Trophoblast cell (in vitro differentiated cells and primary cell): ENCODE results near the gene FLRT2.

Experiments used
- DNase-seq, 2 donors: peaks; one replicate each; pipeline ENCODE4 v3.0.0-alpha.2; 2016
- H2AFZ ChIP-seq: 2 replicates; pipeline ENCODE4 v1.6.1; 2013; ENCODE audit warnings: low read length, moderate library complexity, mild to moderate bottlenecking; ENCODE audit not compliant: insufficient read depth, poor library complexity
- H2AK5ac ChIP-seq: 2 replicates; pipeline ENCODE4 v1.6.1; 2013; ENCODE audit warnings: mild to moderate bottlenecking, low read length
- H2BK120ac ChIP-seq: 2 replicates; pipeline ENCODE4 v1.6.1; 2013; ENCODE audit warnings: low read length, mild to moderate bottlenecking, moderate library complexity; ENCODE audit not compliant: insufficient read depth, poor library complexity
- H2BK12ac ChIP-seq: 2 replicates; pipeline ENCODE4 v1.6.1; 2013; ENCODE audit warnings: mild to moderate bottlenecking, low read length, moderate library complexity
- H2BK5ac ChIP-seq: 2 replicates; pipeline ENCODE4 v1.6.1; 2013; ENCODE audit warnings: low read length, low read depth, moderate library complexity, mild to moderate bottlenecking; ENCODE audit not compliant: poor library complexity
- H3K14ac ChIP-seq: 2 replicates; pipeline ENCODE4 v1.6.1; 2013; ENCODE audit warnings: mild to moderate bottlenecking, low read length
- H3K18ac ChIP-seq: 2 replicates; pipeline ENCODE4 v1.6.1; 2013; ENCODE audit warnings: mild to moderate bottlenecking, low read length
- H3K23ac ChIP-seq: 2 replicates; pipeline ENCODE4 v1.6.1; 2013; ENCODE audit warnings: low read length
- H3K27ac ChIP-seq: 2 replicates; pipeline ENCODE4 v1.5.1; 2013; ENCODE audit warnings: low read depth, mild to moderate bottlenecking, inconsistent platforms, low read length, moderate library complexity
- H3K27me3 ChIP-seq: 2 replicates; pipeline ENCODE4 v1.6.1; 2013; ENCODE audit warnings: inconsistent platforms, mild to moderate bottlenecking, low read length, moderate library complexity; ENCODE audit not compliant: insufficient read depth
- H3K36me3 ChIP-seq, 2 experiments: 1 replicate in 1 of 2; 2 replicates in 1 of 2; pipeline ENCODE4 v1.6.1; 2013; ENCODE audit warnings: low read length in 2 of 2, mild to moderate bottlenecking in 2 of 2, moderate library complexity in 1 of 2; ENCODE audit not compliant: insufficient read depth in 2 of 2, control insufficient read depth in 1 of 2
- H3K4ac ChIP-seq: 2 replicates; pipeline ENCODE4 v1.6.1; 2013; ENCODE audit warnings: low read depth, mild to moderate bottlenecking, low read length, moderate library complexity
- H3K4me1 ChIP-seq, 2 experiments: 1 replicate in 1 of 2; 2 replicates in 1 of 2; pipeline ENCODE4 v1.6.1; 2013; ENCODE audit warnings: low read length in 2 of 2, mild to moderate bottlenecking in 2 of 2, moderate library complexity in 1 of 2; ENCODE audit not compliant: insufficient read depth in 2 of 2, control insufficient read depth in 1 of 2
- H3K4me2 ChIP-seq: 2 replicates; pipeline ENCODE4 v1.6.1; 2013; ENCODE audit warnings: inconsistent platforms, mild to moderate bottlenecking, low read length, moderate library complexity
- H3K4me3 ChIP-seq: 2 replicates; pipeline ENCODE4 v1.5.1; 2013; ENCODE audit warnings: mild to moderate bottlenecking, low read depth, low read length, inconsistent platforms
- H3K79me1 ChIP-seq: one replicate; pipeline ENCODE4 v1.6.1; 2013; ENCODE audit warnings: low read length
- H3K79me2 ChIP-seq: 2 replicates; pipeline ENCODE4 v1.6.1; 2013; ENCODE audit warnings: low read length, mild to moderate bottlenecking; ENCODE audit not compliant: control insufficient read depth, insufficient read depth, poor library complexity
- H3K9ac ChIP-seq: 2 replicates; pipeline ENCODE4 v1.6.1; 2013; ENCODE audit warnings: mild to moderate bottlenecking, low read length
- H3K9me3 ChIP-seq: 2 replicates; pipeline ENCODE4 v1.6.1; 2013; ENCODE audit warnings: low read depth, mild to moderate bottlenecking, control low read depth, inconsistent platforms, low read length; ENCODE audit not compliant: insufficient read depth
- H4K12ac ChIP-seq: 2 replicates; pipeline ENCODE4 v1.6.1; 2013; ENCODE audit warnings: low read depth, mild to moderate bottlenecking, low read length, moderate library complexity
- H4K8ac ChIP-seq: 2 replicates; pipeline ENCODE4 v1.6.1; 2013; ENCODE audit warnings: low read depth, mild to moderate bottlenecking, low read length, moderate library complexity
- H4K91ac ChIP-seq: one replicate; pipeline ENCODE4 v1.6.1; 2013; ENCODE audit warnings: low read depth, mild to moderate bottlenecking, low read length, moderate library complexity
- WGBS: extraction: QIAGEN DNeasy Blood & Tissue Kit; methylation state at CpG from one replicate; pipeline ENCODE4 v1.1.7; 2013; ENCODE audit warnings: missing lambda C conversion rate; ENCODE audit not compliant: insufficient read length, insufficient coverage; ENCODE audit errors: extremely low coverage; 5-methylcytosine and 5-hydroxymethylcytosine counted together

FLRT2 gene

DNA sequence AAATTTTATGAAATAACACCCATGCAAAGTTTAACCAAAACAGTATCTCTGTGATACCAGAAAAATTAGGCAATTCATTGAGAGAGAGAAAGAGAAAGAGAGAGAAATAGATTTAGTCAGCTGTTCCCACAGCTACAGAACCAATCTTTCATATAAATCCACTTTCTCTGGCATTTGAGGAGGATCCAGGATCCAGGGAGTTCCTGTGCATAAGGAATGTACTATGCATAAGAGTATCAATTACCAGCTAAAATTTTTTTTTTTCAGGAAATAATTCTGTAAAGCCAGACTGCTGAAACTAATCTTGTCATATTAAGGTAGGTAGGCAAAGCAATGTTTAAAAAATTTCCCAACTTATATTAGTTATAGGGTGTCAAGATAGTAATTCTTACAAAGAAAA, 133.7 kb downstream of the FLRT2 start:
- Histone ChIP-seq H3K4ac (no peak overlapping the region), H4K91ac (no peak overlapping the region), H3K4me2 (no peak overlapping the region), H3K27me3 (no peaks in the 10 kb centered on the region), H3K14ac (no peak overlapping the region), H2BK120ac (no peak overlapping the region), H3K23ac (no peak overlapping the region), H3K27ac (no peak overlapping the region), H3K4me1 (no peaks in the 10 kb centered on the region), H2BK12ac (no peak overlapping the region), H3K4me3 (no peak overlapping the region), H2AFZ (no peak overlapping the region), H3K79me1 (no peaks in the 10 kb centered on the region), H3K36me3 (no peaks in the 10 kb centered on the region), H3K79me2 (no peaks in the 10 kb centered on the region), H3K9me3 (no peaks in the 10 kb centered on the region), H3K18ac (no peak overlapping the region), H4K8ac (no peak overlapping the region), H4K12ac (no peak overlapping the region), H3K9ac (no peak overlapping the region), H2BK5ac (no peak overlapping the region), H2AK5ac (no peak overlapping the region)
- DNase-seq = no peak

DNA sequence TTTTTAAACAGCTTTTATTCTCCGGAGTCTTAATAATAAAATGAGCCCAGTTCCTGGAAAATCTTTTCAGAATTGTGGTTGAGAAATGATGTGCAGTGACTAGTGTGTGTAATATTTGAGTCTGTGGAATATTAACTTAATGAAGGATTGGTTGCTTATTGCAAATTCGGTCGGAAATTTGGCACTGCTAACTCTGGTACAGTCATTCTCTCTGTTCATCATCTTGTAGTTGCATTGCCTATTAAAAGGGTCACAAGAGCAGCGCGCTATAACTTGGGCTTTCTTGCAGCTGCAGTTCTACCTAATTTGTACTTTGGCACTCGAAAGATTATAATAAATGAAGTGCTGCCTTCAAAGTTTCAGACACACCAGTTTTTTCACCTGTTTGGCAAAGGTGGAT, 146.0 kb downstream of the FLRT2 start:
- no peaks in the 10 kb centered on the region for H3K4me1 ChIP-seq
- no peak overlapping the region for H3K14ac ChIP-seq
- H4K91ac ChIP-seq = no peak overlapping the region
- no CpG with 5 or more reads among the region's 6 CpGs for WGBS
- no peaks in the 10 kb centered on the region for H3K27me3 ChIP-seq
- no peak overlapping the region for H3K18ac ChIP-seq
- H3K23ac ChIP-seq = no peak overlapping the region
- no peak overlapping the region for H3K4ac ChIP-seq
- H3K9ac ChIP-seq = no peak overlapping the region
- no peak overlapping the region for H4K8ac ChIP-seq
- no peak overlapping the region for H3K4me2 ChIP-seq
- H2AFZ ChIP-seq = no peak overlapping the region
- no peak overlapping the region for H3K4me3 ChIP-seq
- H4K12ac ChIP-seq = no peak overlapping the region
- no peaks in the 10 kb centered on the region for H3K36me3 ChIP-seq
- no peaks in the 10 kb centered on the region for H3K79me2 ChIP-seq
- H2AK5ac ChIP-seq = no peak overlapping the region
- H2BK12ac ChIP-seq = no peak overlapping the region
- H3K79me1 ChIP-seq = no peaks in the 10 kb centered on the region
- no peak for DNase-seq
- no peaks in the 10 kb centered on the region for H3K9me3 ChIP-seq
- H2BK120ac ChIP-seq = no peak overlapping the region
- no peak overlapping the region for H2BK5ac ChIP-seq
- H3K27ac ChIP-seq = no peak overlapping the region

DNA sequence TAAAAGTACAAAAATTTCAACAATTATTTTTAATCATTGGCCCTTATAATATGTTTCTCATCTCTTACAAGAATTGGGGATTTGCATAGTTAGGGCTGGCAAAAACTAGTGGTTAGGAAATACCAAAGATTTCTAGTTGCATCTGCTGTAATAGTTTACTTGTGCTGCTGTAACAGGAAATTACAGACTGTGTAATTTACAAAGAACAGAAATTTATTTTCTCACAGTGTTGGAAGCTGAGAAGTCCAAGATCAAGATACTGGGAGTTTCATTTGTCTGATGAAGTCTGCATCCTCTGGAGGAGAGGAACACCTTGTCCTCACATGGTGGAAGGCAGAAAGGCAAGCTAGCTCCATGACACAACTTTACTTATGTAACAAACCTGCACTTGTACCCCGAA, 157.0 kb downstream of the FLRT2 start:
- no peak overlapping the region for H3K27ac ChIP-seq
- H3K36me3 ChIP-seq = no peaks in the 10 kb centered on the region
- H3K9ac ChIP-seq = no peak overlapping the region
- H3K79me2 ChIP-seq = no peaks in the 10 kb centered on the region
- H3K18ac ChIP-seq = no peak overlapping the region
- no CpG with 5 or more reads among the region's 1 CpG for WGBS
- no peak overlapping the region for H3K4me3 ChIP-seq
- H2AFZ ChIP-seq = no peak overlapping the region
- no peaks in the 10 kb centered on the region for H3K79me1 ChIP-seq
- H2BK120ac ChIP-seq = no peak overlapping the region
- H3K9me3 ChIP-seq = no peaks in the 10 kb centered on the region
- no peak overlapping the region for H2AK5ac ChIP-seq
- H4K8ac ChIP-seq = no peak overlapping the region
- H3K4me1 ChIP-seq = no peaks in the 10 kb centered on the region
- no peak overlapping the region for H3K4ac ChIP-seq
- no peak overlapping the region for H2BK5ac ChIP-seq
- H3K4me2 ChIP-seq = no peak overlapping the region
- H4K91ac ChIP-seq = no peak overlapping the region
- H3K27me3 ChIP-seq = no peaks in the 10 kb centered on the region
- no peak for DNase-seq
- no peak overlapping the region for H3K23ac ChIP-seq
- no peak overlapping the region for H2BK12ac ChIP-seq
- no peak overlapping the region for H4K12ac ChIP-seq
- H3K14ac ChIP-seq = no peak overlapping the region

DNA sequence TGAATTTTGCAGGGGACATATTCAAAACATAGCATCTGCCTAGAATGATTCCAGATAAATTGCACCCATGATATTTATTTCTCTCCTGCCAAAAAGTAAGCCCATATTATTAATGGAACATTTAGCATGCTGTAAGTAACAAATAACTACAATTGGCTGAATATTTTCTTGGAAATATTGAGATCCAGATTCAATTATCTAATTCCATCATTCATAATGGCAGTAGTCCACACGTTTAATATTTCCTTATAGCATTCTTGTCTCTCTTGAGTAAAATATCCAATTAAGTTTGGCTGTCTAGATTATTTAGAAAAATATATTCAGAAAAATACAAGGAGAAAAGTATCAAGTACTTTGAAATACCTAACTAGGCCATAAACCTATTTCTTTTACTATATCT, 157.5 kb downstream of the FLRT2 start:
- H3K4ac ChIP-seq = no peak overlapping the region
- no peak overlapping the region for H3K4me3 ChIP-seq
- no peak overlapping the region for H2BK120ac ChIP-seq
- no peaks in the 10 kb centered on the region for H3K79me1 ChIP-seq
- H3K9ac ChIP-seq = no peak overlapping the region
- H3K36me3 ChIP-seq = no peaks in the 10 kb centered on the region
- no peak overlapping the region for H4K91ac ChIP-seq
- no peaks in the 10 kb centered on the region for H3K4me1 ChIP-seq
- no peak overlapping the region for H3K23ac ChIP-seq
- H3K14ac ChIP-seq = no peak overlapping the region
- H3K4me2 ChIP-seq = no peak overlapping the region
- no peak for DNase-seq
- H4K12ac ChIP-seq = no peak overlapping the region
- H3K27me3 ChIP-seq = no peaks in the 10 kb centered on the region
- H3K79me2 ChIP-seq = no peaks in the 10 kb centered on the region
- H3K27ac ChIP-seq = no peak overlapping the region
- H4K8ac ChIP-seq = no peak overlapping the region
- no peaks in the 10 kb centered on the region for H3K9me3 ChIP-seq
- no peak overlapping the region for H2AK5ac ChIP-seq
- no peak overlapping the region for H2AFZ ChIP-seq
- no CpG with 5 or more reads among the region's 1 CpG for WGBS
- no peak overlapping the region for H2BK12ac ChIP-seq
- no peak overlapping the region for H3K18ac ChIP-seq
- no peak overlapping the region for H2BK5ac ChIP-seq

DNA sequence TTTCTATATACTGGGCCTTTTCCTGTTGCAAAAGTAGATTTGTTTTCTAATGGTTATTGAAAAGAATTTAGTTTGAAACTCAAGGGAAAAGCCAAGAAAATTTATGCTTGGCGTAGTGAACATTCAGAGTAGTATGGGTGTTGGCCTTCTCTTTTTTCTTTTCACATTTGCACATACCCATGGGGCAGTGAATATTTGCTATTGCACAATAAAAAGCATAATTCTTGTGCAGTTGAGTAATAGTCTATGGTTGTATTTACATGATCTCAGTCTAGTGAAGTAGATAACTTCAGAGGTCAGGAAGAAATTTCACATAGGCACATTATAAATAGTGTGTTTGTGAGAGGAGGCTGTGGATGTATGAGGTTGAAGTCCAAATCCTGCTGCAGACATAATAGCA, 158.1 kb downstream of the FLRT2 start:
- H3K14ac ChIP-seq = no peak overlapping the region
- no peak overlapping the region for H2AFZ ChIP-seq
- H3K9ac ChIP-seq = no peak overlapping the region
- no peak overlapping the region for H3K27ac ChIP-seq
- no peak overlapping the region for H3K4me3 ChIP-seq
- no CpG with 5 or more reads among the region's 1 CpG for WGBS
- H2BK120ac ChIP-seq = no peak overlapping the region
- H3K4me2 ChIP-seq = no peak overlapping the region
- H3K18ac ChIP-seq = no peak overlapping the region
- no peaks in the 10 kb centered on the region for H3K4me1 ChIP-seq
- no peak overlapping the region for H4K91ac ChIP-seq
- H2BK5ac ChIP-seq = no peak overlapping the region
- H3K9me3 ChIP-seq = no peaks in the 10 kb centered on the region
- no peak overlapping the region for H3K4ac ChIP-seq
- H2AK5ac ChIP-seq = no peak overlapping the region
- no peak overlapping the region for H4K8ac ChIP-seq
- no peaks in the 10 kb centered on the region for H3K36me3 ChIP-seq
- H3K79me2 ChIP-seq = no peaks in the 10 kb centered on the region
- H3K79me1 ChIP-seq = no peaks in the 10 kb centered on the region
- no peak overlapping the region for H3K23ac ChIP-seq
- DNase-seq = no peak
- H3K27me3 ChIP-seq = no peaks in the 10 kb centered on the region
- no peak overlapping the region for H2BK12ac ChIP-seq
- H4K12ac ChIP-seq = no peak overlapping the region
